Endothelial cell of umbilical vein (primary cell): Measurements from ENCODE around the gene CYB5R2. TPM values are rescaled to one million over a fixed set of nuclear protein-coding genes. Genes with fewer than 3 reads are reported as not detected.

Experiments
- BruUV-seq: library from RNA; stranded (reverse); fragments of 400-500 nt; replicated peaks from 2 replicates; lab custom pipeline; 2021; lab: Mats Ljungman, UMichigan
- CTCF ChIA-PET: fragments of 300-600, 350-600 bp; sonication (Branson Sonifier 250); formaldehyde crosslinking; loops from one replicate; lab custom pipeline; 2021; ENCODE audit warnings: antibody characterized with exemption, inconsistent platforms; lab: Charles Lee
- POLR2A ChIA-PET: fragments of 300-600, 350-600 bp; sonication (Branson Sonifier 250); formaldehyde crosslinking; loops from one replicate; lab custom pipeline; 2021; ENCODE audit warnings: antibody characterized with exemption, inconsistent platforms; lab: Charles Lee
- DNase-seq: peaks from one replicate; pipeline ENCODE4 v3.0.0-alpha.2; 2011; ENCODE audit warnings: low read depth, low spot score
- FAIRE-seq: peaks from 2 replicates; lab custom pipeline; 2011; peaks lifted over from hg19 to GRCh38; lab: Jason Lieb, UNC
- H2AFZ ChIP-seq: 2 replicates; pipeline ENCODE4 v1.6.0; 2012; ENCODE audit warnings: low read depth, low read length, control low read depth, inconsistent platforms
- H3K27ac ChIP-seq: 2 replicates; pipeline ENCODE4 v1.5.1; 2011; ENCODE audit warnings: low read depth, mild to moderate bottlenecking, control low read depth, low read length, moderate library complexity; ENCODE audit not compliant: insufficient read depth
- H3K27me3 ChIP-seq, 2 experiments: 2 replicates each; pipeline versions ENCODE4 v1.6.0 to v1.6.1; 2011; ENCODE audit warnings: low read length in 2 of 2, mixed read lengths in 1 of 2; ENCODE audit not compliant: control insufficient read depth in 2 of 2, insufficient read depth in 2 of 2
- H3K36me3 ChIP-seq, 2 experiments: 2 replicates in 1 of 2; 3 replicates in 1 of 2; pipeline ENCODE4 v1.5.1; 2011; ENCODE audit warnings: low read length in 2 of 2, mild to moderate bottlenecking in 1 of 2, moderate library complexity in 1 of 2; ENCODE audit not compliant: control insufficient read depth in 2 of 2, insufficient read depth in 2 of 2; ENCODE audit errors: extremely low read depth in 1 of 2
- H3K4me1 ChIP-seq: 3 replicates; pipeline ENCODE4 v1.5.1; 2011; ENCODE audit warnings: mild to moderate bottlenecking, low read length; ENCODE audit not compliant: control insufficient read depth, insufficient read depth; ENCODE audit errors: extremely low read depth
- H3K4me2 ChIP-seq: 2 replicates; pipeline ENCODE4 v1.6.1; 2011; ENCODE audit warnings: low read length, control low read depth, mixed read lengths; ENCODE audit not compliant: insufficient read depth
- H3K4me3 ChIP-seq, 3 experiments: fragments of 200-600 bp in 1 of 3; sonication (generic), shearing (Covaris generic) in 1 of 3; replicated peaks in 1 of 3; 2 replicates each; pipeline ENCODE4 v1.5.1; 2011 to 2016; ENCODE audit warnings: control low read depth in 3 of 3, low read length in 3 of 3, mild to moderate bottlenecking in 2 of 3, inconsistent platforms in 1 of 3, low read depth in 1 of 3, moderate library complexity in 1 of 3; ENCODE audit not compliant: insufficient read depth in 1 of 3
- H3K79me2 ChIP-seq: 2 replicates; pipeline ENCODE4 v1.6.0; 2012; ENCODE audit warnings: low read length, inconsistent platforms; ENCODE audit not compliant: control insufficient read depth, insufficient read depth
- H3K9ac ChIP-seq: replicated peaks from 2 replicates; pipeline ENCODE3; 2011; ENCODE audit warnings: low read length, control low read depth; ENCODE audit not compliant: insufficient read depth; ENCODE audit errors: extremely low read depth
- H3K9me1 ChIP-seq: replicated peaks from 3 replicates; pipeline ENCODE4 v1.6.0; 2011; ENCODE audit warnings: mild to moderate bottlenecking, low read length; ENCODE audit not compliant: control insufficient read depth, insufficient read depth; ENCODE audit errors: extremely low read depth
- H3K9me3 ChIP-seq: replicated peaks from 2 replicates; pipeline ENCODE4 v1.5.1; 2012; ENCODE audit warnings: low read length, inconsistent platforms; ENCODE audit not compliant: control insufficient read depth, insufficient read depth
- H4K20me1 ChIP-seq: replicated peaks from 2 replicates; pipeline ENCODE3; 2011; ENCODE audit warnings: mild to moderate bottlenecking, low read length; ENCODE audit not compliant: control insufficient read depth, insufficient read depth; ENCODE audit errors: extremely low read depth
- EZH2 ChIP-seq: IDR thresholded peaks from 2 replicates; pipeline ENCODE4 v1.6.1; 2012; ENCODE audit warnings: borderline replicate concordance, low read depth, mild to moderate bottlenecking, moderate library complexity, low read length, inconsistent platforms; ENCODE audit not compliant: severe bottlenecking
- GATA2 ChIP-seq: IDR thresholded peaks from 2 replicates; pipeline ENCODE4 v1.7.0; 2011; ENCODE audit warnings: low read depth, mild to moderate bottlenecking, moderate library complexity, mixed read lengths, low read length; ENCODE audit not compliant: insufficient read length, insufficient read depth
- MYC ChIP-seq: IDR thresholded peaks from one replicate; pipeline ENCODE4 v1.6.1; 2011; ENCODE audit warnings: mild to moderate bottlenecking, low read depth, low read length
- POLR2A ChIP-seq: IDR thresholded peaks from 2 replicates; pipeline ENCODE4 v1.6.1; 2012; ENCODE audit warnings: low read depth, mild to moderate bottlenecking, control low read depth, low read length
- POLR2AphosphoS5 ChIP-seq: IDR thresholded peaks from 2 replicates; pipeline ENCODE4 v1.6.1; 2012; ENCODE audit warnings: low read depth, mild to moderate bottlenecking, control low read depth, low read length, moderate library complexity; ENCODE audit not compliant: insufficient read depth
- dilution Hi-C: fragments of 300-500 bp; cut with MboI; formaldehyde crosslinking; loops from one replicate; pipeline ENCODE4 v1.15.0; 2019; ENCODE audit warnings: low sequenced_read_pairs; ENCODE audit not compliant: extremely low pct_ligation_motif_present
- intact Hi-C: fragments of 100-400 bp; cut with micrococcal nuclease; formaldehyde crosslinking; loops from one replicate; pipeline ENCODE4 v1.10.0; 2022
- polyA plus RNA-seq, 4 experiments: library from polyadenylated mRNA; depleted of rRNA in 3 of 4; stranded (reverse) in 3 of 4; unstranded in 1 of 4; fragments of >200 nt; gene quantifications; 2 replicates each; pipeline versions ENCODE4 v1.2.1 to v1.2.3, GENCODE V29; 2011 to 2012; ENCODE audit warnings: missing spikeins in 1 of 4
- total RNA-seq: library from RNA; stranded (reverse); gene quantifications from 2 replicates; pipeline ENCODE4 v1.2.3, GENCODE V29; 2021
- TF ChIP-seq, protein P1 (sequence below): IDR thresholded peaks from 2 replicates; pipeline ENCODE4 v1.6.1; 2011; ENCODE audit not compliant: insufficient read depth, insufficient read length
- TF ChIP-seq, protein P2 (sequence below), 2 donors: IDR thresholded peaks; 1 replicate in 1 of 2; 2 replicates in 1 of 2; pipeline ENCODE4 v1.5.1; 2011; ENCODE audit warnings: low read length in 2 of 2, mild to moderate bottlenecking in 2 of 2, moderate library complexity in 2 of 2, control low read depth in 1 of 2, inconsistent platforms in 1 of 2, low read depth in 1 of 2; ENCODE audit not compliant: insufficient read depth in 1 of 2; ENCODE audit errors: extremely low read depth in 1 of 2

CYB5R2 gene
- total and polyA plus RNA-seq, 2 donors (not counting 3 experiments of a cell fraction or from before 2014, with no cell fraction given), result 4.8 to 5.0 TPM

DNA sequence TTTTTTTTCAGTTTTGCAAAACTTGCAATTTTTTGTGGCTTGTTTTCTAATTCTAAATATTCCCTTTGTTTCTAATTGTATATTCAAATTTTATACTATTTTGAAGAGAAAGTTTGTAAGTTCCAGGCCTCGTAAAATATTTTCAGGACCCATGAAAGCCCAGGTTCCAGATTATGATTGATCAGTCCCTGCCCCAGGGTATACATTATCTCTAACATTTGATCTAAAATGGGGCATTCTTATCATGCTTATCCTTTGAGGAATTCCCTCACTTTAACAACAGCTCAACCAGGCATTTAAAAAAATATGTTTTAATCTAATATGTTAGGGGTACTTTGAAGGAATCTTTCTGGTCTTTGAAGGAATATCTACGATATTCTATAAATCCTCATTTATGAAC, 26.4 kb downstream of the CYB5R2 start:
- FAIRE-seq, result no peak
- Histone ChIP-seq H3K4me1 (no peaks in the 10 kb centered on the region), H3K9me3 (no peaks in the 10 kb centered on the region)

DNA sequence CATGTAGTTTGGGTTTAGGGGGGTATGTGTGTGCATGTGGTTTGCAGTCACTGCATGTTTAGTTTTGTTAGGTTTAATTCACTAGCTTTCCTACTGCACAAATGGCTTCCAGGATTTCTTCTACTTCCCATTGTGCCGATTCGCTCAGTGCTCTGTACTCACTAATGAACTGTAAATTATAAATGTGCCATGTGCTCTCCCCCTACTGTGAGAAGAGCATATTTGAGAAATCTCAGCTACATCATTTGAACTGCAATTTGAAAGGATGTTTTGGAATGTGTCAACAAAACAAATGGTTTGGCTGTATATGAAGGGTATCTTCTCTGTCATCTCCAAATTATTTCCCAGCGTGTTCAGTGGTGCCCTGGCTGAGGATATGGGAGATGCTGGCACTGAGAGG, 28.1 kb downstream of the CYB5R2 start:
- TF ChIP-seq POLR2A, result no peak
- TF ChIP-seq, protein P1, sequence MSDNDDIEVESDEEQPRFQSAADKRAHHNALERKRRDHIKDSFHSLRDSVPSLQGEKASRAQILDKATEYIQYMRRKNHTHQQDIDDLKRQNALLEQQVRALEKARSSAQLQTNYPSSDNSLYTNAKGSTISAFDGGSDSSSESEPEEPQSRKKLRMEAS, result no peak
- TF ChIP-seq MYC, result no peak
- no peak for TF ChIP-seq GATA2
- no peak for TF ChIP-seq EZH2
- TF ChIP-seq, protein P2, sequence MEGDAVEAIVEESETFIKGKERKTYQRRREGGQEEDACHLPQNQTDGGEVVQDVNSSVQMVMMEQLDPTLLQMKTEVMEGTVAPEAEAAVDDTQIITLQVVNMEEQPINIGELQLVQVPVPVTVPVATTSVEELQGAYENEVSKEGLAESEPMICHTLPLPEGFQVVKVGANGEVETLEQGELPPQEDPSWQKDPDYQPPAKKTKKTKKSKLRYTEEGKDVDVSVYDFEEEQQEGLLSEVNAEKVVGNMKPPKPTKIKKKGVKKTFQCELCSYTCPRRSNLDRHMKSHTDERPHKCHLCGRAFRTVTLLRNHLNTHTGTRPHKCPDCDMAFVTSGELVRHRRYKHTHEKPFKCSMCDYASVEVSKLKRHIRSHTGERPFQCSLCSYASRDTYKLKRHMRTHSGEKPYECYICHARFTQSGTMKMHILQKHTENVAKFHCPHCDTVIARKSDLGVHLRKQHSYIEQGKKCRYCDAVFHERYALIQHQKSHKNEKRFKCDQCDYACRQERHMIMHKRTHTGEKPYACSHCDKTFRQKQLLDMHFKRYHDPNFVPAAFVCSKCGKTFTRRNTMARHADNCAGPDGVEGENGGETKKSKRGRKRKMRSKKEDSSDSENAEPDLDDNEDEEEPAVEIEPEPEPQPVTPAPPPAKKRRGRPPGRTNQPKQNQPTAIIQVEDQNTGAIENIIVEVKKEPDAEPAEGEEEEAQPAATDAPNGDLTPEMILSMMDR (IDR thresholded peaks at IDR 0.05; ENCODE audit: extremely low read depth in 1 of 2, insufficient read depth in 1 of 2, low read depth in 1 of 2, low read length in 2 of 2), result no peak
- POLR2A ChIA-PET, result no interaction called here
- Histone ChIP-seq H3K4me3 (no peak overlapping the region), H3K4me1 (no peaks in the 10 kb centered on the region), H3K9ac (no peak overlapping the region), H3K27me3 (no peaks in the 10 kb centered on the region), H3K79me2 (no peaks in the 10 kb centered on the region), H3K4me2 (no peak overlapping the region), H3K36me3 (peaks cover 0 to 3% of the 10 kb centered on the region in 2 experiments), H3K27ac (no peak overlapping the region), H3K9me3 (no peaks in the 10 kb centered on the region), H4K20me1 (no peaks in the 10 kb centered on the region), H2AFZ (no peak overlapping the region), H3K9me1 (no peaks in the 10 kb centered on the region)
- CTCF ChIA-PET, result interaction anchor here (0.6 to 3.9 kb wide), 5 partner anchors 12 to 132 kb away, joined by 3 to 34 read pairs (median 5); partner anchors contain the start of gene PPFIBP2
- FAIRE-seq (no peak), DNase-seq (no peak)
- BruUV-seq, result no TSS peak
- dilution Hi-C loops, result no loop called here
- intact Hi-C loops, result no loop called here

More for the DNA sequence above, 26.4 kb downstream of the CYB5R2 start:
- TF ChIP-seq, protein P1, result no peak
- TF ChIP-seq POLR2AphosphoS5 (no peak), GATA2 (no peak), EZH2 (no peak)
- Histone ChIP-seq H3K4me3 (no peak overlapping the region), H3K4me2 (no peak overlapping the region), H2AFZ (no peak overlapping the region), H4K20me1 (no peaks in the 10 kb centered on the region), H3K36me3 (peaks cover 0 to 3% of the 10 kb centered on the region in 2 experiments), H3K27me3 (no peaks in the 10 kb centered on the region), H3K79me2 (no peaks in the 10 kb centered on the region), H3K9ac (no peak overlapping the region), H3K27ac (no peak overlapping the region), H3K9me1 (no peaks in the 10 kb centered on the region)
- DNase-seq, result no peak
- dilution Hi-C loops, result no loop called here
- intact Hi-C loops, result no loop called here
- ChIA-PET CTCF (interaction anchor here (1.0 to 2.9 kb wide), 5 partner anchors 10 to 75 kb away, joined by 3 to 21 read pairs (median 5); no protein-coding TSS in a partner anchor), POLR2A (no interaction called here)
- BruUV-seq, result no TSS peak
